Fibroblast of villous mesenchyme (primary cell): Measurements from ENCODE around the gene PPP6R3. TPM values are rescaled to one million over a fixed set of nuclear protein-coding genes. Genes with fewer than 3 reads are reported as not detected.

ENCODE experiments used
- DNase-seq: peaks from one replicate; pipeline ENCODE4 v3.0.0-alpha.2; 2010; ENCODE audit warnings: low read depth
- H3K4me3 ChIP-seq: 2 replicates; pipeline ENCODE4 v1.5.1; 2011; ENCODE audit warnings: low read depth, mild to moderate bottlenecking, low read length
- total RNA-seq: library from RNA; depleted of rRNA; stranded (reverse); fragments of >200 nt; gene quantifications from 2 replicates; pipeline ENCODE4 v1.2.3, GENCODE V29; 2012
- TF ChIP-seq, protein P1 (sequence below): IDR thresholded peaks from 2 replicates; pipeline ENCODE4 v1.5.1; 2012; ENCODE audit warnings: low read depth, mild to moderate bottlenecking, low read length; ENCODE audit not compliant: insufficient read depth

PPP6R3 gene
- total RNA-seq, 1 donor = 218 TPM

DNA sequence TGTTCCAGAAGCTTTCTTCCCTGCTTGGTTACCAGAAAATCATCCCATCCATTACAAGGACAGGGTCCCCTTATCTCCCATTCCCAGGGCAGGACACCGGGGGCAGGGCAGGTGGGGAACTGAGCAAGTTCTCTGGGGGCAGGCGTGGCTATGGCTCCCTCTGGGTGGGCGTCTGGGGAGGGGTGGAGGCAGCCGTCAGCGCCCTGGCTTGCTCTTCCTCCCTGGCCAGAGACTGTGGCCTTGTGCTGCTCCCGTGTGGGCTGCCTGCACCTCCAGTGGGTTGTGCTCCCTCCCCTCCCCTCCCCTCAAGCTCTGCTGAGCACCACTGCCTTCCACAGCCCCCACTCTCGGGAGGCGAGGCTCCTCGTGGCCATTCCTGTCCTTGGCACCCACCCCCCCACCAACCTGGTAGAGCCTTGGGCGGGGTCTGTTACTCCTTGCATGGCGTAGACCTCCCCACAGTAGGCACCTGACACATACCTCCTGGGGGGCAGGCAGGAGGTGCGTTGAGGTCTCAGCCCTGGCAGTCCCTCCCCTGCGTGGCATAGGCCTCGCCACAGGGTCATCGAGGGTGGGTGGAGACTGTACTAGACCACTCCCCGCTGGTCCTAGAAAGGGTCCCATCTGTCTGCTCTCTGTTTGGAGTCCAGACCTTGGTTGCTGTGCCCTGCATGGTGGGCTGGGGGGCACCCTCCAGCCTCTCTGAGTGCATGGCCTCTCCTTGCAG lies 24.2 kb upstream of the PPP6R3 start:
- TF ChIP-seq, protein P1, sequence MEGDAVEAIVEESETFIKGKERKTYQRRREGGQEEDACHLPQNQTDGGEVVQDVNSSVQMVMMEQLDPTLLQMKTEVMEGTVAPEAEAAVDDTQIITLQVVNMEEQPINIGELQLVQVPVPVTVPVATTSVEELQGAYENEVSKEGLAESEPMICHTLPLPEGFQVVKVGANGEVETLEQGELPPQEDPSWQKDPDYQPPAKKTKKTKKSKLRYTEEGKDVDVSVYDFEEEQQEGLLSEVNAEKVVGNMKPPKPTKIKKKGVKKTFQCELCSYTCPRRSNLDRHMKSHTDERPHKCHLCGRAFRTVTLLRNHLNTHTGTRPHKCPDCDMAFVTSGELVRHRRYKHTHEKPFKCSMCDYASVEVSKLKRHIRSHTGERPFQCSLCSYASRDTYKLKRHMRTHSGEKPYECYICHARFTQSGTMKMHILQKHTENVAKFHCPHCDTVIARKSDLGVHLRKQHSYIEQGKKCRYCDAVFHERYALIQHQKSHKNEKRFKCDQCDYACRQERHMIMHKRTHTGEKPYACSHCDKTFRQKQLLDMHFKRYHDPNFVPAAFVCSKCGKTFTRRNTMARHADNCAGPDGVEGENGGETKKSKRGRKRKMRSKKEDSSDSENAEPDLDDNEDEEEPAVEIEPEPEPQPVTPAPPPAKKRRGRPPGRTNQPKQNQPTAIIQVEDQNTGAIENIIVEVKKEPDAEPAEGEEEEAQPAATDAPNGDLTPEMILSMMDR = no peak
- no peak overlapping the region for H3K4me3 ChIP-seq
- DNase-seq = no peak

DNA sequence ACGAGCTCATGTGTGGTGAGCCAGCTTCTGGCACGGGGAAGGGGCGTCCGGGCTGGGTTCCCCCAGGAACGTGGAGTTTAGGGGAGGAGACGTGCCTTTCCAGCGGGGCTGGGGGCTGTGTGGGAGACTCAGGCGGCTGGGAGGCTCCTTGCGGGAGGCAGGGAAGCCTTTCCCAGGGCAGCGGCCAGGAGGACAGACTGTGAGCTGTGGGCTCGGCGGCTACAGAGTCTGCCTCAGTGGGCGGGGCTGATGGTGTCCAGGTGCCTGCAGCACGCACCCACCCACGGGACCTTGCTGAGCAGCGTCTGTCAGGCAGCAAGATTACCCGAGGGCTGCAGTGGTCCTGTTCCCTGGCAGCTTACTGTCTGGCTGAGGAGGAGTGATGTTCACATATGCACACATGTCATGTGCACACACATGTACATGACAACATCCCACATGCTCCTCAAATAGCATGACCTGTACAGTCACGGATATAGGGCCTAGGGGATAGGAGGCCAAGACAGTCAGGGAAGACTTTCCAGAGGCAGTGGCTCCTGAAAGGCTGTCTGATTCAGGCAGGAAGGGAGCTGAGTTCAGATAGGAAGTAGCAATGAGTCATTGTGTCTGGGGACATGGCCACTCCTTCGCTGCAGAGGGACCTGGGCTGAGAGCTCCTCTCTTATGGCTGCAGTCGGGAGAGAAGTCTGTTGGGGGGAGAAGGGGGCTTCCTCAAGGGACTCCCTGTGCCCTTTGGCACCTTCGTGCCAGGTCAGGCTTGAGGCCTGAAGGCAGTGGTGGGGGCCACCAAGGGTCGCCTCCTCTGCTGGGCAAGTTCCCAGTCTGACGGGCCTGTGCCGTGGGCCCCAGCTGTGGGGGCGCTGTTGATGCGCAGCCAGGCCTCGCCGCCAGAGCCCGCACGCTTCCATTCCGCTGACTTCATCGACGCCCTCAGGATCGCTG lies 23.3 kb upstream of the PPP6R3 start:
- DNase-seq = peak; percentile 61
- TF ChIP-seq, protein P1 = no peak
- H3K4me3 ChIP-seq = no peak overlapping the region

DNA sequence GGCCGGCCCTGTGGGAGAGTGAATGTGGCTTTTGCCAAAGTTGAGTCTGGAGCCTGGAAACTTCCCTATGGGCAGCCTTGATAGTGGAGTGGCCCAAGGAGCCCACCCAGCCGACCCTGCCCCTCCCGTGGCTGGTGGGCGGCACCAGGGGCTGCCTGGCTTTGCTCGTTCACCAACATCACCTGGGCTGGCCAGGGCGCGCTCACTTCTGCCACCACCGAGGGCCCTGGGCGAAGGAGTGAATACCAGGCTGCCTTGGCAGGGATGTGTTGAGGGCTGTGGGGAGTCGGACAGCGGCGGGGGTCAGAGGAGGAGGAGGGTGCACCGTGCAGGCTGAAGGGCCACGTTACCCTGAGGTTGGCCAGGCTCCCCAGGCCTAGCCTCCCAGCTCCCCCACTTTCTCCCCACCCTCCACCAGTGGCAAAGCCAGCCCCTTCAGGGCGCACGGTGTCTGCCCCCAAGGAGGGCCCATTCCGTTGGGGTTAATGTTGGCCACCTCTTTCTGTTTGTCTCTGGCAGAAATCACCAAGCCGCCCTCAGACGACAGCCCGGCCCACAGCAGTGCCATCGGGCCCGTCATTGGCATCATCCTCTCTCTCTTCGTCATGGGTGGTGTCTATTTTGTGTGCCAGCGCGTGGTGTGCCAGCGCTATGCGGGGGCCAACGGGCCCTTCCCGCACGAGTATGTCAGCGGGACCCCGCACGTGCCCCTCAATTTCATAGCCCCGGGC lies 22.5 kb upstream of the PPP6R3 start:
- TF ChIP-seq, protein P1 = no peak
- DNase-seq = no peak
- H3K4me3 ChIP-seq = no peak overlapping the region

DNA sequence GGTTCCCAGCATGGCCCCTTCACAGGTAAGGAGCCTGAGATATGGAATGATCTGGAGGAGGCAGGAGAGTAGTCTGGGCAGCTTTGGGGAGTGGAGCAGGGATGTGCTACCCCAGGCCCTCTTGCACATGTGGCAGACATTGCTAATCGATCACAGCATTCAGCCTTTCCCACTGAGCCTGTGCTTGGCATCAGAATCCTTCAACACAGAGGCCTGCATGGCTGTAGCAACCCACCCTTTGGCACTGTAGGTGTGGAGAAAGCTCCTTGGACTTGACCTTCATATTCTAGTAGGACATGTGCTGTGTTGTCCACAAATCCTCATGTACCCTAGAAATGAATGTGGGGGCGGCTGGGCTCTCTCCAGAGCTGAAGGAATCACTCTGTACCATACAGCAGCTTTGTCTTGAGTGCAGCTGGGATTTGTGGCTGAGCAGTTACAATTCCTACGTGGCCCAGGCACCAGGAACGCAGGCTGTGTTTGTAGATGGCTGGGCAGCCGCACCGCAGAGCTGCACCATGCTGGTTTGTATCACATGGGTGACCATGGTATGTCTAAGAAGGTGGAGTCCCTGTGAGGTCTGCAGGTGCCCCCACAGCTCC lies 21.8 kb upstream of the PPP6R3 start:
- no peak overlapping the region for H3K4me3 ChIP-seq
- TF ChIP-seq, protein P1 = no peak
- no peak for DNase-seq

DNA sequence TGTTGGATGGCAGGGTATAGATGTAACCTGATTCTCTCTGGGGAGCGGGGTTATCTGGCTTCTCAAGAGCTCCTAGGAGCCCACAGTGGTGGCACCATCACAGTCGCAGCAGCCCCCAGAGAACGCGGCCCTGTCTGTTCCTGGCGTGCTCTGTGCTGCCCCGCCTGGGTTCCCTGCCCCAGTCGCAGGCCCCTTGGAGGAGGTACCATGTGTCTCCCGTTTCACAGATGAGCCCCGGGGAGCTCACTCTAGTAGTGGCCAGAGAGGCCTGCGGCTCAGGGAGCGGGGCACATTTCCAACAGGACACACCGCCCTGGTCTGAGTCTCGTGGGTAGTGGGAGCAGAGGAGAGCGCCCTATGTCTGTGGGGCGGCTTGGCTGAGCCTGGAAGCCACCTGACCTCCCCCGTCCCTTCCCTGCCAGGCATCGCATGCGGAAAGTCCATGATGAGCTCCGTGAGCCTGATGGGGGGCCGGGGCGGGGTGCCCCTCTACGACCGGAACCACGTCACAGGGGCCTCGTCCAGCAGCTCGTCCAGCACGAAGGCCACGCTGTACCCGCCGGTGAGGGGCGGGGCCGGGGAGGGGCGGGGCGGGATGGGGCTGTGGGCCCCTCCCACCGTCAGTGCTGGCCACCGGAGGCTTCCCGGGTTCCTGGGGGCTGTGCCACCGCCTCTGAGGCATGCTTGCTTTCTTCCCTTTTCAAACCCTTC lies 21.0 kb upstream of the PPP6R3 start:
- H3K4me3 ChIP-seq = no peak overlapping the region
- TF ChIP-seq, protein P1 = no peak
- no peak for DNase-seq

DNA sequence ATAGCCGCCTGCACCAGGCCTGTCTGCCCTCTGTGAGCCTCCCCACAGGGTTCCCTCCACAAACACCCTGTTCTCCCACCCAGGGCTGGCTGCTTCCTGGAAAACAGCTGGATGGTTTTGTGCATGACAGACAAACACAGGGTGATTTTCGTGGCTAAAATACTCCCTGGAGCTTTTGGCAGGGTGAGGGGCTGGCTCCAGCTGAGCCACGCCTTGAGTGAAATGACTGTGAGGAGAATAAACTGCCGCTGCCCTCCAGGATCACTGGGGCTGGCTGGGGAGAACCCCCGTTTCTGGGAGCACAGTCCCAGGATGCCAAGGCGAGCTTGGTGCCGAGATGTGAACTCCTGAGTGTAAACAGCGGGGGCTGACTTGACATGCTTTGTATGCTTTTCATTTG lies 20.3 kb upstream of the PPP6R3 start:
- peak; percentile 12 for DNase-seq
- TF ChIP-seq, protein P1 = no peak
- no peak overlapping the region for H3K4me3 ChIP-seq
